Measurements from ENCODE around the gene RAX2. TPM values are rescaled to one million over a fixed set of nuclear protein-coding genes. Genes with fewer than 3 reads are reported as not detected.

RAX2 gene
- total and polyA plus RNA-seq, 2 of the 13 experiments (the other 11 are each of a cell fraction or from before 2014, with no cell fraction given) = not detected

DNA sequence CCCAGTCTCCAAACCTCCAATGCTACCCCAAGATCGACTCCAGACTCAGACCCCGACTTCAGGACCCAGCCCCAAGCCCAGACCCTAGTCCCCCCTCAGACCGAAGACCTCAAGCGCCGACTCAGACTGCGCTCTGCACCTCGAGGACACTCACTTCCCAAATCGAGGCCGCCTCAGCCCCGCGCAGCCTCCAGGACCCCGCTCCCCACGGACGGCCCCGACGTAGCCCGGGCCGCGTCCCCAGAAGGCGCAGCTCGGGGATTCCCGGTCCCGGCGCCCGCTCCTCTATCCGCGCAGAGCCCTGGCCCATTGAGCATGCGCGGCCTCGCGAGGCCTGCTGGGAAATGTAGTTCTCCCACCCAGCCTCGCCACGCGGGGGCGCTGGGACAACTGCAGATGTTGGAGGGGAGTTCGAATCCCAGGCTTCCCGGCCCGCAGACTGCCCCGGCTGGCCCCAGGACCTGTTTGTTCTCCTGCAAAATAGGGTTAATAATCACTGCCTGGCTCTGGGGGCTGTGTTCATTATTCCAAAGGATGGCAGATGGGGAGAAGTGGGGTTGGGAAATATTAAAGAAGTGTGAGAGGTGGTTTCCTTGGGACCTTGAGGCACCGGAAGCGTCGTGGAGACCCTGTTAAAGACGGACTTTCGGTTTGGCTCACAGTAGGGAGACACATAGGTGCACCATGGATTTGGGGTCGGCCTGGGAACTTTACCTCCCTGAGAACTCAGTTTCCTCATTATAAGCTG lies 10.5 kb downstream of the RAX2 start, which contains the start of gene APBA3 (continued):
- TF ChIP-seq, protein P1, sequence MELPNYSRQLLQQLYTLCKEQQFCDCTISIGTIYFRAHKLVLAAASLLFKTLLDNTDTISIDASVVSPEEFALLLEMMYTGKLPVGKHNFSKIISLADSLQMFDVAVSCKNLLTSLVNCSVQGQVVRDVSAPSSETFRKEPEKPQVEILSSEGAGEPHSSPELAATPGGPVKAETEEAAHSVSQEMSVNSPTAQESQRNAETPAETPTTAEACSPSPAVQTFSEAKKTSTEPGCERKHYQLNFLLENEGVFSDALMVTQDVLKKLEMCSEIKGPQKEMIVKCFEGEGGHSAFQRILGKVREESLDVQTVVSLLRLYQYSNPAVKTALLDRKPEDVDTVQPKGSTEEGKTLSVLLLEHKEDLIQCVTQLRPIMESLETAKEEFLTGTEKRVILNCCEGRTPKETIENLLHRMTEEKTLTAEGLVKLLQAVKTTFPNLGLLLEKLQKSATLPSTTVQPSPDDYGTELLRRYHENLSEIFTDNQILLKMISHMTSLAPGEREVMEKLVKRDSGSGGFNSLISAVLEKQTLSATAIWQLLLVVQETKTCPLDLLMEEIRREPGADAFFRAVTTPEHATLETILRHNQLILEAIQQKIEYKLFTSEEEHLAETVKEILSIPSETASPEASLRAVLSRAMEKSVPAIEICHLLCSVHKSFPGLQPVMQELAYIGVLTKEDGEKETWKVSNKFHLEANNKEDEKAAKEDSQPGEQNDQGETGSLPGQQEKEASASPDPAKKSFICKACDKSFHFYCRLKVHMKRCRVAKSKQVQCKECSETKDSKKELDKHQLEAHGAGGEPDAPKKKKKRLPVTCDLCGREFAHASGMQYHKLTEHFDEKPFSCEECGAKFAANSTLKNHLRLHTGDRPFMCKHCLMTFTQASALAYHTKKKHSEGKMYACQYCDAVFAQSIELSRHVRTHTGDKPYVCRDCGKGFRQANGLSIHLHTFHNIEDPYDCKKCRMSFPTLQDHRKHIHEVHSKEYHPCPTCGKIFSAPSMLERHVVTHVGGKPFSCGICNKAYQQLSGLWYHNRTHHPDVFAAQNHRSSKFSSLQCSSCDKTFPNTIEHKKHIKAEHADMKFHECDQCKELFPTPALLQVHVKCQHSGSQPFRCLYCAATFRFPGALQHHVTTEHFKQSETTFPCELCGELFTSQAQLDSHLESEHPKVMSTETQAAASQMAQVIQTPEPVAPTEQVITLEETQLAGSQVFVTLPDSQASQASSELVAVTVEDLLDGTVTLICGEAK (IDR thresholded peaks at IDR 0.05) = no peak; the same call in 1 of the 2 replicates
- TF ChIP-seq, protein P1 (CRISPR knock-in tag; IDR thresholded peaks at IDR 0.05) = 0 out of 2 replicates have a peak, but pooled peaks have one; percentile 60
- no peak for TF ChIP-seq ONECUT2 (CRISPR knock-in tag; IDR thresholded peaks at IDR 0.05)
- no peak for TF ChIP-seq JARID2 (CRISPR knock-in tag; IDR thresholded peaks at IDR 0.05; ENCODE audit: insufficient replicate concordance)
- TF ChIP-seq KDM4B (CRISPR knock-in tag; IDR thresholded peaks at IDR 0.05) = no peak; the same call in 1 of the 2 replicates
- TF ChIP-seq SNRNP70 (IDR thresholded peaks at IDR 0.05; ENCODE audit: low read depth, low read length) = no peak
- no peak for TF ChIP-seq ZMAT3 (CRISPR knock-in tag; conservative IDR thresholded peaks at IDR 0.05)
- TF ChIP-seq CHCHD3 (CRISPR knock-in tag; IDR thresholded peaks at IDR 0.05) = no peak
- TF ChIP-seq ARID2 (CRISPR knock-in tag; IDR thresholded peaks at IDR 0.05; ENCODE audit: borderline replicate concordance) = no peak
- no peak for TF ChIP-seq CBX2 (IDR thresholded peaks at IDR 0.05; ENCODE audit: low read depth, low read length)
- no peak for TF ChIP-seq CBX2 (CRISPR knock-in tag; IDR thresholded peaks at IDR 0.05; ENCODE audit: low read depth)
- TF ChIP-seq HMGA1 (CRISPR knock-in tag; conservative IDR thresholded peaks at IDR 0.05) = no peak
- TF ChIP-seq SIN3B (IDR thresholded peaks at IDR 0.05; ENCODE audit: low read length) = no peak
- TF ChIP-seq ZNF501 (CRISPR knock-in tag; IDR thresholded peaks at IDR 0.05) = peak; percentile 97
- TF ChIP-seq, protein P2, sequence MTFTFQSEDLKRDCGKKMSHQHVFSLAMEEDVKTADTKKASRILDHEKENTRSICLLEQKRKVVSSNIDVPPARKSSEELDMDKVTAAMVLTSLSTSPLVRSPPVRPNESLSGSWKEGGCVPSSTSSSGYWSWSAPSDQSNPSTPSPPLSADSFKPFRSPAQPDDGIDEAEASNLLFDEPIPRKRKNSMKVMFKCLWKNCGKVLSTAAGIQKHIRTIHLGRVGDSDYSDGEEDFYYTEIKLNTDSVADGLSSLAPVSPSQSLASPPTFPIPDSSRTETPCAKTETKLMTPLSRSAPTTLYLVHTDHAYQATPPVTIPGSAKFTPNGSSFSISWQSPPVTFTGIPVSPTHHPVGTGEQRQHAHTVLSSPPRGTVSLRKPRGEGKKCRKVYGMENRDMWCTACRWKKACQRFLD (CRISPR knock-in tag; IDR thresholded peaks at IDR 0.05; ENCODE audit: borderline replicate concordance) = peak; percentile 71; the same call in 1 of the 2 replicates
- TF ChIP-seq ZNF446 (CRISPR knock-in tag; IDR thresholded peaks at IDR 0.05) = no peak
- no peak for TF ChIP-seq ZNF761 (CRISPR knock-in tag; conservative IDR thresholded peaks at IDR 0.05)
- TF ChIP-seq RFX3 (CRISPR knock-in tag; IDR thresholded peaks at IDR 0.05) = no peak
